ENCODE data around the gene ASB3.

DNA sequence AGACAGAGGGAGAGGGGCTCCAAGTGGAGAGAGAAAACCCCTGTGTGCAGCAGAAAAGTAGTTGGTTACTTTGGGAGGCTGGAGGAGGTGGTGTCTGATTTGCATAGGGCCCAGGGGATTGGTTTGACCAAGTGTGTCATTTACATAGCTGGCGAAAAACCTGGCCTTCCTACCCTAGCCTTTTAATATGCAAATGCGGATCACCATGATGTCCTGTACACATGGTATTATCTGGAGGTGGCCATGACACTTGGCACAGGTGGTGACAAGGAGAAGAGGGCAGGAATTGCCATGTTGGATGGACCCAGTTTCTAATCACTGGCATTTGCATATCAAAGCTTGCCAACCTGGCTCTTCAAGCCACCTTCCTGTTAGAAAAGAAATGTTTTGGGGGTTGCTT, 140.0 kb downstream of the ASB3 start:
- TF ChIP-seq ZFP36 (IDR thresholded peaks at IDR 0.05; ENCODE audit: borderline replicate concordance, partially characterized antibody): no peak
- TF ChIP-seq, protein P1, sequence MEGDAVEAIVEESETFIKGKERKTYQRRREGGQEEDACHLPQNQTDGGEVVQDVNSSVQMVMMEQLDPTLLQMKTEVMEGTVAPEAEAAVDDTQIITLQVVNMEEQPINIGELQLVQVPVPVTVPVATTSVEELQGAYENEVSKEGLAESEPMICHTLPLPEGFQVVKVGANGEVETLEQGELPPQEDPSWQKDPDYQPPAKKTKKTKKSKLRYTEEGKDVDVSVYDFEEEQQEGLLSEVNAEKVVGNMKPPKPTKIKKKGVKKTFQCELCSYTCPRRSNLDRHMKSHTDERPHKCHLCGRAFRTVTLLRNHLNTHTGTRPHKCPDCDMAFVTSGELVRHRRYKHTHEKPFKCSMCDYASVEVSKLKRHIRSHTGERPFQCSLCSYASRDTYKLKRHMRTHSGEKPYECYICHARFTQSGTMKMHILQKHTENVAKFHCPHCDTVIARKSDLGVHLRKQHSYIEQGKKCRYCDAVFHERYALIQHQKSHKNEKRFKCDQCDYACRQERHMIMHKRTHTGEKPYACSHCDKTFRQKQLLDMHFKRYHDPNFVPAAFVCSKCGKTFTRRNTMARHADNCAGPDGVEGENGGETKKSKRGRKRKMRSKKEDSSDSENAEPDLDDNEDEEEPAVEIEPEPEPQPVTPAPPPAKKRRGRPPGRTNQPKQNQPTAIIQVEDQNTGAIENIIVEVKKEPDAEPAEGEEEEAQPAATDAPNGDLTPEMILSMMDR (IDR thresholded peaks at IDR 0.05): no peak
